ENCODE measurements around the gene PACRG. TPM values are rescaled to one million over a fixed set of nuclear protein-coding genes. Genes with fewer than 3 reads are reported as not detected.

Gene PACRG
- total RNA-seq, 6 donors from 2014 or later = 0.52 to 15.3 (median 3.1) TPM

DNA sequence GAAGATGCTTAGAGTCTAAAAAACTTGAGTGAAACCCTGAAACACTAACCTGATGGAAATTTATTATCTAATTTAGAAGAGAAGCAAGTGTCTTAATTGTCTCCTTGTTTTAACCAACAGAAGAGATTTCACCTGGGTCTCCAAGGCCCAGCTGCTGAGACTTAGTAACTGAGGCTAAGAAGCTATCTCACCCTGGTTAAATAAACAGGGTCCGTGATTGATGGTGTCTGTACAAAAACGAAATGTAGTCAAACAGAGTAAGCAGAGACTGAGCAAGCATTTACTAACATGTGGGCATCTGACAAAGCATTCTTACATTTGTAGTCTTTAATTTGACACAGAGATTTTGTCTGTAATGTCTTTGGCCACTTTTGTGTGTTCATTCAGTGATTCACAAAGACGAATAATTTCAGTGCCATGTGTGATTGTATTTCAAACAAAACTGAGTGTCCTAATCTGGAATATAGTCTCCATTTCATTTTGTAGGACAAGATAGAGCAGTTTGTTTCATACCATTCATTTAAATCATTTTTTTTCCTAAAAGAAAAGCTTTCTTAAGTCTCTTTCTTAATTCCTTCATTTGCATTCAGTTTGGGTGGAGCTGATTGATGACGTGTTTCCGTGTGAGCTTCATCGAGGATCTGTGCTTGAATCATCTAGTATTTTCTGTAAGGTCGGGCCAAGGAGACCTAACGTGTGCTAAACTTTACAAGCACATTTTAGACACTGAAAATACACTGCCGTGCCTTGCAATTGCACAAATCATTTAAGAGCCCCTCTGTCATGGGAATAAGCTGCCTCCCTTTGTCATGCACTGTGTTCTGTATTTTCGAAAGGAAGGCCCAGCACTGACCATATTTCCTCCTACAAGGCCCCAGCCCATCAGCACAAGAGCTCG is 516.2 kb downstream of the PACRG start:
- no peak overlapping the region for H3K4me3 ChIP-seq
- no peaks in the 10 kb centered on the region for H3K4me1 ChIP-seq
- no peaks in the 10 kb centered on the region for H3K27me3 ChIP-seq
- no peaks in the 10 kb centered on the region for H3K9me3 ChIP-seq
- DNase-seq (no peak), ATAC-seq (ENCODE audit: low FRiP score in 2 of 2) (no peak)
- H3K27ac ChIP-seq = no peak overlapping the region
- TF ChIP-seq, protein P1, sequence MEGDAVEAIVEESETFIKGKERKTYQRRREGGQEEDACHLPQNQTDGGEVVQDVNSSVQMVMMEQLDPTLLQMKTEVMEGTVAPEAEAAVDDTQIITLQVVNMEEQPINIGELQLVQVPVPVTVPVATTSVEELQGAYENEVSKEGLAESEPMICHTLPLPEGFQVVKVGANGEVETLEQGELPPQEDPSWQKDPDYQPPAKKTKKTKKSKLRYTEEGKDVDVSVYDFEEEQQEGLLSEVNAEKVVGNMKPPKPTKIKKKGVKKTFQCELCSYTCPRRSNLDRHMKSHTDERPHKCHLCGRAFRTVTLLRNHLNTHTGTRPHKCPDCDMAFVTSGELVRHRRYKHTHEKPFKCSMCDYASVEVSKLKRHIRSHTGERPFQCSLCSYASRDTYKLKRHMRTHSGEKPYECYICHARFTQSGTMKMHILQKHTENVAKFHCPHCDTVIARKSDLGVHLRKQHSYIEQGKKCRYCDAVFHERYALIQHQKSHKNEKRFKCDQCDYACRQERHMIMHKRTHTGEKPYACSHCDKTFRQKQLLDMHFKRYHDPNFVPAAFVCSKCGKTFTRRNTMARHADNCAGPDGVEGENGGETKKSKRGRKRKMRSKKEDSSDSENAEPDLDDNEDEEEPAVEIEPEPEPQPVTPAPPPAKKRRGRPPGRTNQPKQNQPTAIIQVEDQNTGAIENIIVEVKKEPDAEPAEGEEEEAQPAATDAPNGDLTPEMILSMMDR (IDR thresholded peaks at IDR 0.05) = no peak
- no peak for TF ChIP-seq POLR2AphosphoS5 (IDR thresholded peaks at IDR 0.05)
- TF ChIP-seq EP300 (IDR thresholded peaks at IDR 0.05) = no peak
- WGBS, 2 donors = 83 to 85% methylated on average over 11 of the region's 11 CpGs
- no peaks in the 10 kb centered on the region for H3K36me3 ChIP-seq

DNA sequence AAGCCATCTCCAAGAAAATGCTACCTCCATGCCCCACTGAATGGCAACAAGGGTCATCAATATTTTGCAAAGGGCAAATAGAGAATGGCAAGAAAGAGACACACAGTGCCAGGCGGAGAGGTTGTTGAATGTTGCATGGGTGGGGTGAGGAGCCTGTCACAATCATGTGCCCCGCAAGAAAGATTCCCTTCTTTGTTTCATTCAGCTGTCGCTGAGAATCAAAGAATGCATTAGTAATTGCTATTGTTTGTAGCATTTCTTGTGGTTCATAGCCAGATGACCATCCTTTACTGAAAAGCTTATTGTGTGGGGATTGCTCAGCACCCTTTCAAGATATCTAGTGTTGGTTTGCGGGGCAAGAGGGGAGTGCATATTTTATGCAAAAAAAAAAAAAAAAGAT is 520.3 kb downstream of the PACRG start:
- Histone ChIP-seq H3K36me3 (no peaks in the 10 kb centered on the region), H3K27ac (no peak overlapping the region), H3K4me1 (no peaks in the 10 kb centered on the region), H3K9me3 (no peaks in the 10 kb centered on the region), H3K4me3 (no peak overlapping the region), H3K27me3 (no peaks in the 10 kb centered on the region)
- no peak for DNase-seq
- no peak for TF ChIP-seq POLR2AphosphoS5 (IDR thresholded peaks at IDR 0.05)
- no peak for TF ChIP-seq POLR2A (IDR thresholded peaks at IDR 0.05)
- TF ChIP-seq, protein P1 (IDR thresholded peaks at IDR 0.05) = no peak
- no peak for TF ChIP-seq EP300 (IDR thresholded peaks at IDR 0.05)
- 88 to 91% methylated on average over 4 of the region's 4 CpGs for WGBS, 2 donors
- no peak for ATAC-seq (ENCODE audit: low FRiP score in 2 of 2)

DNA sequence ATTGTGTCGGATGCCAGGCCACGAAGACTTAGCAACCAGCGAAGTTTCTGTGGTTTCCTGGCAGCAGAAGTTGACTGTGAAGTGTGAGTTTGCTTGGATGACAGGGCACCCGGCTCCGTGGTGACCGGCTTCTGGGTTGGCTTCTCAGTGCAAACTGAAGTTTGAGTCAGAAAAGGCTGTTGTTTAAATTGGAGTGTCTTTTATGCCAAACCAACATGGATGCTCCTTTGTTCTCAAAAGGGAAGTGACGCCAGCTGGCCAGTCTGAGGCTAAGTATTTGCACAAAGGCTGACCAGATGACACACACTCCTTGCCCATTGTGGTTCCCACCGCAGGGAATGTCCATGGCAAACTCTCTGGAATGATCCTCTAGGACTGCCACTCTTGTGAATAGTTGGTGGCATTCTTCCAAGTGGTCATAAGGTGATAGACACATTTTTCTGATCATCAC is 521.9 kb downstream of the PACRG start:
- Histone ChIP-seq H3K4me3 (no peak overlapping the region), H3K9me3 (no peaks in the 10 kb centered on the region), H3K4me1 (no peaks in the 10 kb centered on the region), H3K27me3 (no peaks in the 10 kb centered on the region), H3K36me3 (no peaks in the 10 kb centered on the region), H3K27ac (peak overlapping the region in 2 of 4 donors; percentile 14 to 21)
- ATAC-seq (ENCODE audit: low FRiP score in 2 of 2) (no peak), DNase-seq (no peak)
- WGBS, 2 donors = 42 to 47% methylated on average over 5 to 8 of the region's 8 CpGs
- TF ChIP-seq POLR2A (IDR thresholded peaks at IDR 0.05) = no peak

DNA sequence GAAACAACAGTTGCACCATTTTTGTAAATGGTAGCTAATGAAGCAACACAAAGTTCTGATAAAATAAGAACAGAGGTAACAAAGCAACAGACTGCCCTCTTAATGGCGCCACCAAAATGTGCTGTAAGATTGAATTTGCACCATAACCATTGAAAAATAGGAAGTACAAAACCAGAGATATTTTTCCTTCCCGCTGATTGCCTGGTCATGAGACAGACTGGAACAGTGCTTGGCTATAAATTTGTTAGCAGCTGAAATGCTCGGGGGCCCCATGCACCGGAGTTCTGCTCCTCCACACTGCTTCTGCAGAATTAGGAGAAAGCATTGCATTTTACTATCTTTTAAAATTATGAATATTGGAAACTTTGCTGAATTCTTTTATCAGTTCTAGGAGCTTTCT is 522.3 kb downstream of the PACRG start:
- Histone ChIP-seq H3K36me3 (no peaks in the 10 kb centered on the region), H3K27me3 (no peaks in the 10 kb centered on the region), H3K4me3 (no peak overlapping the region), H3K27ac (peak overlapping the region in 1 of 4 donors; percentile 14), H3K4me1 (no peaks in the 10 kb centered on the region), H3K9me3 (no peaks in the 10 kb centered on the region)
- ATAC-seq (ENCODE audit: low FRiP score in 2 of 2) (no peak), DNase-seq (no peak)
- TF ChIP-seq, protein P1 (IDR thresholded peaks at IDR 0.05) = no peak
- TF ChIP-seq POLR2AphosphoS5 (IDR thresholded peaks at IDR 0.05) (no peak), EP300 (IDR thresholded peaks at IDR 0.05) (no peak), POLR2A (IDR thresholded peaks at IDR 0.05) (no peak)
- 58 to 69% methylated on average over 4 of the region's 4 CpGs for WGBS, 2 donors

DNA sequence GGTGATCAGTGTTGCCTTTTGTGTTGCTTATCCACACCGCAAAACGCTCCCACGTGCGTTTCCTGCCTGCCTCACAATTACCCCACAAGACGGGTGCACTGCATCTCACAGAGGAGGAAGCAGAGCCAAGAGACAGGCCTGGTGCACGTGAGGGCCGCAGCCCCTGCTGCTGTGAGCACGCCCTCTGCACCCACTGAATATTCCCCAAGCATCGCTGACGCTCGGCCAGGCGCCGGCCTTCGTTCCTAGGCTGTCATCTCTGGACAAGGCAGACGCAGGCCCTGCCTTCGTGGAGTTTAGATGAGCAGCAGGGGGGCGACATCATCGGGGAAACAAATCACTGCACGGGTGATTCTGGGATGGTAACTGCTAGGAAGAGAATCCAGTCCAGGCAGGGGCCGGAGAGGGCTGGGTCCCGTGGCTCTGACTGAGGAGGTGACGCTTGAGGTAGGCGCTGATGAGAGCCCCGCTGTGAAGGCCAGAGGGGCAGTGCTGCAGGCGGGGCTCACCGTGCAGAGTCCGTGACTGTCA is 524.4 kb downstream of the PACRG start:
- ATAC-seq (ENCODE audit: low FRiP score in 2 of 2) (no peak), DNase-seq (peak in 1 of 2 donors; percentile 71)
- no peaks in the 10 kb centered on the region for H3K27me3 ChIP-seq
- no peak overlapping the region for H3K4me3 ChIP-seq
- H3K27ac ChIP-seq = no peak overlapping the region
- TF ChIP-seq, protein P1 (IDR thresholded peaks at IDR 0.05) = no peak
- TF ChIP-seq POLR2A (IDR thresholded peaks at IDR 0.05) (no peak), EP300 (IDR thresholded peaks at IDR 0.05) (no peak), POLR2AphosphoS5 (IDR thresholded peaks at IDR 0.05) (no peak)
- H3K9me3 ChIP-seq = no peaks in the 10 kb centered on the region
- H3K36me3 ChIP-seq = no peaks in the 10 kb centered on the region
- WGBS, 2 donors = 73 to 87% methylated on average over 25 to 27 of the region's 27 CpGs
- no peaks in the 10 kb centered on the region for H3K4me1 ChIP-seq

Measured in upper lobe of left lung (tissue), 6 donors.